H1 (cell line): ENCODE results near the gene ALK. TPM values are rescaled to one million over a fixed set of nuclear protein-coding genes. Genes with fewer than 3 reads are reported as not detected.

Experiments used
- CTCF ChIA-PET: fragments of 300-600 bp; sonication (Branson Sonifier 250); formaldehyde crosslinking; loops from one replicate; lab custom pipeline; 2021; ENCODE audit not compliant: partially characterized antibody; lab: Charles Lee
- POLR2A ChIA-PET: fragments of 300-600 bp; sonication (Branson Sonifier 250); formaldehyde crosslinking; loops from one replicate; lab custom pipeline; 2021; ENCODE audit warnings: inconsistent platforms; ENCODE audit not compliant: partially characterized antibody; lab: Charles Lee
- DNase-seq, 2 experiments: peaks; one replicate each; pipeline versions ENCODE4 v3.0.0 to v3.0.0-alpha.2; 2010 to 2022; ENCODE audit warnings: low spot score in 2 of 2, low read depth in 1 of 2, mixed read lengths in 1 of 2
- FAIRE-seq: peaks from 2 replicates; lab custom pipeline; 2011; peaks lifted over from hg19 to GRCh38; lab: Jason Lieb, UNC
- H2AFZ ChIP-seq: 2 replicates; pipeline ENCODE4 v1.8.1; 2012; ENCODE audit warnings: low read length, inconsistent platforms
- H2AK5ac ChIP-seq: 2 replicates; pipeline ENCODE4 v1.6.1; 2013; ENCODE audit warnings: low read depth, low read length
- H2BK120ac ChIP-seq: replicated peaks from 2 replicates; pipeline ENCODE3; 2013; ENCODE audit warnings: low read depth, low read length, inconsistent platforms
- H2BK12ac ChIP-seq: 2 replicates; pipeline ENCODE4 v1.6.1; 2013; ENCODE audit warnings: low read depth, low read length
- H2BK15ac ChIP-seq: 2 replicates; pipeline ENCODE4 v1.6.1; 2013; ENCODE audit warnings: low read length
- H2BK20ac ChIP-seq: 2 replicates; pipeline ENCODE4 v1.6.1; 2013; ENCODE audit warnings: low read length
- H2BK5ac ChIP-seq: 2 replicates; pipeline ENCODE4 v1.6.1; 2013; ENCODE audit warnings: low read depth, low read length
- H3K14ac ChIP-seq: 2 replicates; pipeline ENCODE4 v1.6.1; 2013; ENCODE audit warnings: inconsistent platforms; ENCODE audit not compliant: insufficient read length
- H3K18ac ChIP-seq: 2 replicates; pipeline ENCODE4 v1.6.1; 2013; ENCODE audit warnings: low read length; ENCODE audit errors: extremely low read depth
- H3K23ac ChIP-seq: 2 replicates; pipeline ENCODE4 v1.6.1; 2013; ENCODE audit warnings: inconsistent platforms; ENCODE audit not compliant: insufficient read length
- H3K23me2 ChIP-seq: 2 replicates; pipeline ENCODE4 v1.6.1; 2013; ENCODE audit warnings: low read depth, low read length
- H3K27ac ChIP-seq: 2 replicates; pipeline ENCODE4 v1.6.1; 2011; ENCODE audit warnings: low read depth, low read length, inconsistent platforms
- H3K27me3 ChIP-seq, 4 experiments: replicated peaks in 1 of 4; 1 replicate in 1 of 4; 2 replicates in 3 of 4; pipeline versions ENCODE4 v1.6.1 to v1.8.1; 2011 to 2013; ENCODE audit warnings: low read length in 3 of 4, mild to moderate bottlenecking in 3 of 4, inconsistent platforms in 2 of 4, mixed read lengths in 2 of 4, moderate library complexity in 1 of 4; ENCODE audit not compliant: control insufficient read depth in 3 of 4, insufficient read depth in 3 of 4; ENCODE audit errors: extremely low read depth in 1 of 4
- H3K36me3 ChIP-seq, 4 experiments: 2 replicates each; pipeline versions ENCODE4 v1.6.1 to v1.8.1; 2011 to 2013; ENCODE audit warnings: mild to moderate bottlenecking in 4 of 4, low read length in 3 of 4, moderate library complexity in 2 of 4, control low read depth in 1 of 4, inconsistent platforms in 1 of 4; ENCODE audit not compliant: insufficient read depth in 4 of 4, control insufficient read depth in 2 of 4
- H3K4ac ChIP-seq: replicated peaks from 2 replicates; pipeline ENCODE3; 2013; ENCODE audit warnings: low read length, low read depth, mixed read lengths, inconsistent platforms; ENCODE audit not compliant: insufficient read length
- H3K4me1 ChIP-seq, 4 experiments: replicated peaks in 1 of 4; 1 replicate in 1 of 4; 2 replicates in 3 of 4; pipeline versions ENCODE4 v1.6.1 to v1.8.1; 2011 to 2013; ENCODE audit warnings: low read length in 3 of 4, inconsistent platforms in 2 of 4, mixed read lengths in 1 of 4; ENCODE audit not compliant: insufficient read depth in 4 of 4, control insufficient read depth in 3 of 4
- H3K4me2 ChIP-seq, 2 experiments: 2 replicates each; pipeline versions ENCODE4 v1.6.1 to v1.8.1; 2011 to 2013; ENCODE audit warnings: low read depth in 2 of 2, low read length in 2 of 2, control low read depth in 1 of 2, inconsistent platforms in 1 of 2, mild to moderate bottlenecking in 1 of 2; ENCODE audit not compliant: insufficient read depth in 1 of 2
- H3K4me3 ChIP-seq, 4 experiments: fragments of 200-600, 300-600 bp in 1 of 4; sonication (generic), shearing (Covaris generic), sonication (Bioruptor Twin) in 1 of 4; 2 replicates each; pipeline versions ENCODE4 v1.5.1 to v1.8.1; 2011 to 2016; ENCODE audit warnings: low read length in 4 of 4, low read depth in 3 of 4, control low read depth in 2 of 4, inconsistent platforms in 2 of 4, mild to moderate bottlenecking in 2 of 4, mixed read lengths in 1 of 4, moderate library complexity in 1 of 4; ENCODE audit not compliant: insufficient read depth in 2 of 4; ENCODE audit errors: extremely low read depth in 1 of 4
- H3K56ac ChIP-seq: replicated peaks from 2 replicates; pipeline ENCODE3; 2013; ENCODE audit warnings: low read depth, mild to moderate bottlenecking, mixed read lengths, low read length, inconsistent platforms; ENCODE audit not compliant: insufficient read length
- H3K79me1 ChIP-seq: 2 replicates; pipeline ENCODE4 v1.6.1; 2013; ENCODE audit warnings: low read depth, low read length, control low read depth
- H3K79me2 ChIP-seq, 2 experiments: 2 replicates each; pipeline versions ENCODE4 v1.6.1 to v1.8.1; 2012 to 2013; ENCODE audit warnings: low read length in 2 of 2, mild to moderate bottlenecking in 2 of 2, inconsistent platforms in 1 of 2; ENCODE audit not compliant: insufficient read depth in 2 of 2, control insufficient read depth in 1 of 2
- H3K9ac ChIP-seq, 4 experiments: replicated peaks in 1 of 4; 1 replicate in 1 of 4; 2 replicates in 3 of 4; pipeline versions ENCODE4 v1.6.1 to v1.8.1; 2011 to 2013; ENCODE audit warnings: low read depth in 3 of 4, low read length in 3 of 4, control low read depth in 2 of 4, mild to moderate bottlenecking in 2 of 4, moderate library complexity in 2 of 4, inconsistent platforms in 1 of 4; ENCODE audit errors: extremely low read depth in 1 of 4
- H3K9me3 ChIP-seq, 2 experiments: 2 replicates each; pipeline versions ENCODE4 v1.6.1 to v1.8.1; 2012 to 2013; ENCODE audit warnings: mild to moderate bottlenecking in 2 of 2, moderate library complexity in 2 of 2, control low read depth in 1 of 2, inconsistent platforms in 1 of 2, low read depth in 1 of 2, low read length in 1 of 2, mixed read lengths in 1 of 2; ENCODE audit not compliant: insufficient read depth in 2 of 2
- H4K20me1 ChIP-seq, 2 experiments: replicated peaks in 1 of 2; 2 replicates each; pipeline versions ENCODE3 to v1.8.1; 2011 to 2013; ENCODE audit warnings: inconsistent platforms in 2 of 2, low read length in 2 of 2, mild to moderate bottlenecking in 1 of 2; ENCODE audit not compliant: insufficient read depth in 2 of 2, control insufficient read depth in 1 of 2
- H4K5ac ChIP-seq: 2 replicates; pipeline ENCODE4 v1.6.1; 2013; ENCODE audit warnings: low read length, low read depth, mixed read lengths, inconsistent platforms; ENCODE audit not compliant: insufficient read length
- H4K8ac ChIP-seq: 2 replicates; pipeline ENCODE4 v1.8.0; 2013; ENCODE audit warnings: mild to moderate bottlenecking, moderate library complexity, low read length, inconsistent platforms; ENCODE audit not compliant: insufficient read depth; ENCODE audit errors: extremely low read depth
- H4K91ac ChIP-seq: replicated peaks from 2 replicates; pipeline ENCODE3; 2013; ENCODE audit warnings: low read length, mixed read lengths, inconsistent platforms; ENCODE audit not compliant: insufficient read length
- BACH1 ChIP-seq: IDR thresholded peaks from 2 replicates; pipeline ENCODE4 v1.6.1; 2012; ENCODE audit warnings: low read length, improper control_type of control experiment
- CBX5 ChIP-seq: fragments of 300-800, 300-1000 bp; sonication (generic); IDR thresholded peaks from 2 replicates; pipeline ENCODE4 v1.7.1; 2016; ENCODE audit warnings: antibody characterized with exemption, low read length, low read depth
- CREB1 ChIP-seq: IDR thresholded peaks from 2 replicates; pipeline ENCODE4 v1.6.1; 2012; ENCODE audit warnings: inconsistent platforms
- EZH2 ChIP-seq: fragments of 200-600 bp; sonication (generic); IDR thresholded peaks from 2 replicates; pipeline ENCODE4 v1.7.1; 2012; ENCODE audit warnings: low read depth, mild to moderate bottlenecking, moderate library complexity, low read length, inconsistent platforms; ENCODE audit not compliant: severe bottlenecking
- HDAC2 ChIP-seq, 2 experiments: fragments of 300-600 bp in 1 of 2; sonication (generic) in 1 of 2; IDR thresholded peaks; 2 replicates each; pipeline ENCODE4 v1.6.1; 2011 to 2012; ENCODE audit warnings: low read depth in 2 of 2, low read length in 2 of 2, mild to moderate bottlenecking in 2 of 2, moderate library complexity in 2 of 2, borderline replicate concordance in 1 of 2, inconsistent platforms in 1 of 2
- KDM1A ChIP-seq: fragments of 200-600, 300-600 bp; sonication (generic); IDR thresholded peaks from 2 replicates; pipeline ENCODE4 v1.7.1; 2016; ENCODE audit warnings: mild to moderate bottlenecking, low read length, borderline replicate concordance
- NANOG ChIP-seq: IDR thresholded peaks from 2 replicates; pipeline ENCODE4 v1.6.1; 2011; ENCODE audit warnings: low read length, low read depth, mild to moderate bottlenecking, inconsistent platforms; ENCODE audit not compliant: insufficient read depth, poor library complexity, severe bottlenecking
- RNF2 ChIP-seq: fragments of 200-900, 300-1000 bp; sonication (generic); IDR thresholded peaks from 2 replicates; pipeline ENCODE4 v1.7.1; 2016; ENCODE audit warnings: borderline replicate concordance, low read depth, mild to moderate bottlenecking, antibody characterized with exemption, low read length; ENCODE audit not compliant: poor library complexity, severe bottlenecking; ENCODE audit errors: missing control alignments
- RXRA ChIP-seq: IDR thresholded peaks from 2 replicates; pipeline ENCODE4 v1.6.1; 2011; ENCODE audit warnings: low read depth, mild to moderate bottlenecking, low read length, moderate library complexity; ENCODE audit not compliant: insufficient read depth
- SAP30 ChIP-seq: fragments of 300-600 bp; sonication (generic); IDR thresholded peaks from 2 replicates; pipeline ENCODE4 v1.7.1; 2012; ENCODE audit warnings: low read length, moderate library complexity, mild to moderate bottlenecking, inconsistent platforms; ENCODE audit not compliant: insufficient read depth, insufficient replicate concordance
- SP4 ChIP-seq: IDR thresholded peaks from 2 replicates; pipeline ENCODE4 v1.6.1; 2012; ENCODE audit warnings: low read length, inconsistent platforms
- SUZ12 ChIP-seq: fragments of 200-600 bp; sonication (generic); IDR thresholded peaks from 2 replicates; pipeline ENCODE4 v1.6.1; 2012; ENCODE audit warnings: mild to moderate bottlenecking, inconsistent platforms, low read length, moderate library complexity, mixed read lengths
- WGBS, 2 experiments: shearing (Covaris generic) in 1 of 2; methylation state at CpG; one replicate each; pipeline versions ENCODE4 v1.1.6 to v1.1.7; 2013 to 2015; ENCODE audit warnings: low lambda C conversion rate in 2 of 2, mixed read lengths in 2 of 2, inconsistent platforms in 1 of 2, low coverage in 1 of 2, missing lambda C conversion rate in 1 of 2; ENCODE audit not compliant: insufficient replicate concordance in 2 of 2, insufficient coverage in 1 of 2, insufficient read length in 1 of 2; ENCODE audit errors: extremely low coverage in 1 of 2, missing lambda C conversion rate in 1 of 2; 5-methylcytosine and 5-hydroxymethylcytosine counted together
- polyA plus RNA-seq, 7 experiments: library from polyadenylated mRNA; depleted of rRNA in 3 of 7; stranded (reverse) in 5 of 7; unstranded in 2 of 7; fragments of >200 nt in 5 of 7; fragments of 200-250 nt in 2 of 7; gene quantifications; 1 replicate in 5 of 7; 2 replicates in 1 of 7; 4 replicates in 1 of 7; pipeline versions ENCODE4 v1.2.1 to v1.2.3, GENCODE V29; 2011 to 2013; ENCODE audit warnings: missing spikeins in 2 of 7, mixed read lengths in 2 of 7
- total RNA-seq: library from RNA; stranded (reverse); fragmentation: NEBNext Ultra II Directional; extraction: Animal tissue kit (Norgen Biotek cat#: 25700); gene quantifications from 2 replicates; pipeline ENCODE4 v1.2.1, GENCODE V29; 2021

Gene ALK
- total and polyA plus RNA-seq, 2 of the 8 experiments (the other 6 are each of a cell fraction or from before 2014, with no cell fraction given), result 0.02 to 0.09 TPM

- H3K4me3 ChIP-seq, result no peak overlapping the region
- CTCF ChIA-PET, result interaction anchor here (0.6 to 2.6 kb wide), 9 partner anchors 11 to 1065 kb away, joined by 3 to 8 read pairs (median 4); no protein-coding TSS in a partner anchor
- no peak overlapping the region for H4K8ac ChIP-seq
- H2BK12ac ChIP-seq, result no peak overlapping the region
- H2AFZ ChIP-seq, result no peak overlapping the region
- no peak overlapping the region for H2BK120ac ChIP-seq
- H4K91ac ChIP-seq, result no peak overlapping the region
- no peak overlapping the region for H2AK5ac ChIP-seq
- H3K14ac ChIP-seq, result no peak overlapping the region
- H3K23ac ChIP-seq, result no peak overlapping the region
- no peak overlapping the region for H3K9ac ChIP-seq
- H2BK15ac ChIP-seq, result no peak overlapping the region
- no peaks in the 10 kb centered on the region for H3K79me2 ChIP-seq
- H4K20me1 ChIP-seq, result no peaks in the 10 kb centered on the region
- WGBS, 2 experiments, result 93% methylated on average over 10 of the region's 10 CpGs; no CpG with 5 or more reads in 1 of the 2 experiments
- H3K4ac ChIP-seq, result no peak overlapping the region
- no peak overlapping the region for H3K18ac ChIP-seq
- H3K23me2 ChIP-seq, result no peaks in the 10 kb centered on the region
- H3K36me3 ChIP-seq, result no peaks in the 10 kb centered on the region
- H3K27ac ChIP-seq, result no peak overlapping the region
- no peaks in the 10 kb centered on the region for H3K79me1 ChIP-seq
- no peak overlapping the region for H3K56ac ChIP-seq
- no peak overlapping the region for H3K4me2 ChIP-seq
- FAIRE-seq, result no peak
- H2BK5ac ChIP-seq, result no peak overlapping the region
- no peak for DNase-seq
- no peaks in the 10 kb centered on the region for H3K9me3 ChIP-seq
- H2BK20ac ChIP-seq, result no peak overlapping the region
- H3K4me1 ChIP-seq, result peaks cover 0 to 2% (median under 1%) of the 10 kb centered on the region in 4 experiments; a peak in 4 of 7 replicates
- H4K5ac ChIP-seq, result no peak overlapping the region
- POLR2A ChIA-PET, result no interaction called here
- H3K27me3 ChIP-seq, result no peaks in the 10 kb centered on the region
- no peak for TF ChIP-seq HDAC2 (IDR thresholded peaks at IDR 0.05; ENCODE audit: borderline replicate concordance in 1 of 2, low read depth in 2 of 2, low read length in 2 of 2)
- no peak for TF ChIP-seq KDM1A
- TF ChIP-seq CREB1, result no peak
- no peak for TF ChIP-seq RXRA
- TF ChIP-seq NANOG, result no peak
- TF ChIP-seq EZH2, result no peak
- no peak for TF ChIP-seq RNF2
- TF ChIP-seq SUZ12, result no peak
- no peak for TF ChIP-seq BACH1
- no peak for TF ChIP-seq CBX5
- no peak for TF ChIP-seq SP4
- TF ChIP-seq SAP30, result no peak
These were observed 636.7 kb downstream of the ALK start for GRCh38 chr2:29284671-29285070.
